Right atrium auricular region (tissue), 2 donors: ENCODE data around the gene PAQR3. TPM values are rescaled to one million over a fixed set of nuclear protein-coding genes. Genes with fewer than 3 reads are reported as not detected.

Source experiments
- DNase-seq: peaks from one replicate; pipeline ENCODE4 v3.0.0-alpha.2; 2019; ENCODE audit warnings: low spot score
- H3K27ac ChIP-seq, 2 donors: fragments of 200-600 bp; sonication (generic); 1 replicate in 1 of 2; 2 replicates in 1 of 2; pipeline ENCODE4 v1.5.1; 2016 to 2019
- H3K27me3 ChIP-seq, 2 donors: fragments of 200-600 bp; sonication (generic); one replicate each; pipeline versions ENCODE4 v1.5.1 to v1.6.0; 2017 to 2019
- H3K36me3 ChIP-seq: fragments of 200-600 bp; sonication (generic); one replicate; pipeline ENCODE4 v1.5.1; 2016
- H3K4me1 ChIP-seq, 2 donors: fragments of 200-600 bp; sonication (generic); one replicate each; pipeline versions ENCODE4 v1.5.1 to v1.6.0; 2017 to 2019
- H3K4me3 ChIP-seq, 2 donors: fragments of 200-600 bp; sonication (generic); 1 replicate in 1 of 2; 2 replicates in 1 of 2; pipeline ENCODE4 v1.5.1; 2017 to 2019; ENCODE audit warnings: mild to moderate bottlenecking in 1 of 2, moderate library complexity in 1 of 2
- H3K9me3 ChIP-seq, 2 donors: fragments of 200-600 bp; sonication (generic); one replicate each; pipeline ENCODE4 v1.5.1; 2019
- total RNA-seq, 2 donors: library from RNA; depleted of rRNA; stranded (reverse); fragments of >200 nt; gene quantifications; one replicate each; pipeline ENCODE4 v1.1.0, GENCODE V29; 2016
- TF ChIP-seq, protein P1 (sequence below), 2 donors: fragments of 200-600 bp; sonication (generic); IDR thresholded peaks; one replicate each; pipeline ENCODE4 v1.5.1; 2019; ENCODE audit warnings: antibody characterized with exemption in 2 of 2

Gene PAQR3, protein sequence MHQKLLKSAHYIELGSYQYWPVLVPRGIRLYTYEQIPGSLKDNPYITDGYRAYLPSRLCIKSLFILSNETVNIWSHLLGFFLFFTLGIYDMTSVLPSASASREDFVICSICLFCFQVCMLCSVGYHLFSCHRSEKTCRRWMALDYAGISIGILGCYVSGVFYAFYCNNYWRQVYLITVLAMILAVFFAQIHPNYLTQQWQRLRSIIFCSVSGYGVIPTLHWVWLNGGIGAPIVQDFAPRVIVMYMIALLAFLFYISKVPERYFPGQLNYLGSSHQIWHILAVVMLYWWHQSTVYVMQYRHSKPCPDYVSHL
- total RNA-seq, result 1 to 10 TPM; 8.3 to 8.4 TPM

DNA sequence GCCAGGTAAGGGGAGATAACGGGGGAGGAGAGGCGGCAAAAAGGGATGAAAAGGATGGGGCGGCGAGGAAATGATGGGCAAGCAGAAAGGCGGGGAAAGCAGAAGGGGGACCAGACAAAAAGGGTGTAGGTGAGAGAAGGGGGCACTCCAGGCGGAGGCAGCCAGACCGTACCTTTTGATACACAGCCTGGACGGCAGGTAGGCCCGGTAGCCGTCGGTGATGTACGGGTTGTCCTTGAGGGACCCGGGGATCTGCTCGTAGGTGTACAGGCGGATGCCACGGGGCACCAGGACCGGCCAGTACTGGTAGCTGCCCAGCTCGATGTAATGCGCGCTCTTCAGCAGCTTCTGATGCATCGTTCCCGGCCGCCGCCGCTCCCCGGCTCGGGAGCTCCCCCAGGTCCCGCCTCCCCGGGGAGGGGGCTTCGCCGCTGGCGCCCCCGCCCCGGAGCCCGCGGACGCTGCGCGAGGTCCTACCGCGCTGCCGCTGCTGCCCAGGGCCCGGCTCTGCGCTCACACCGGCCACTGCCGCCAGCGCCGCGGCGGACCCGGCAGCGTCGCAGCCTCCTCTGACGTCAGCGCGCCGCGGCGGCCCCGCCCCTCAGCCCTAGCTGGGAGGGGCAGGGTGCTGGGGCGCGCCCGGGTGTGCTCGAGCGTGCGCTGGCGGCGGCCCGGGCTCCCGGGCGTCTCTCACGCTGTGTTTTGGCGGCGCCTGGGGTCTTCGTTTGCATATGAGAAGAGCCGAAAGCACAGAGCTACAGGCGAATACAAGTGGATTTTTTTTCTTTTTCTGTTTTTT, at the start of gene PAQR3:
PAQR3 (minus strand) TSS at position 571 of the 799 bp plus-strand sequence; CDS start at position 357, 214 bp downstream.
- H3K4me1 ChIP-seq, result peaks cover 0 to 22% of the 10 kb centered on the region in 2 donors
- no peaks in the 10 kb centered on the region for H3K9me3 ChIP-seq
- DNase-seq, result peak; percentile 73
- H3K27ac ChIP-seq, result peak within 1 kb of the TSS; percentile 71 to 78
- H3K36me3 ChIP-seq, result no peaks in the 10 kb centered on the region
- peak within 1 kb of the TSS; percentile 77 to 84 for H3K4me3 ChIP-seq
- H3K27me3 ChIP-seq, result no peaks in the 10 kb centered on the region
- TF ChIP-seq, protein P1, sequence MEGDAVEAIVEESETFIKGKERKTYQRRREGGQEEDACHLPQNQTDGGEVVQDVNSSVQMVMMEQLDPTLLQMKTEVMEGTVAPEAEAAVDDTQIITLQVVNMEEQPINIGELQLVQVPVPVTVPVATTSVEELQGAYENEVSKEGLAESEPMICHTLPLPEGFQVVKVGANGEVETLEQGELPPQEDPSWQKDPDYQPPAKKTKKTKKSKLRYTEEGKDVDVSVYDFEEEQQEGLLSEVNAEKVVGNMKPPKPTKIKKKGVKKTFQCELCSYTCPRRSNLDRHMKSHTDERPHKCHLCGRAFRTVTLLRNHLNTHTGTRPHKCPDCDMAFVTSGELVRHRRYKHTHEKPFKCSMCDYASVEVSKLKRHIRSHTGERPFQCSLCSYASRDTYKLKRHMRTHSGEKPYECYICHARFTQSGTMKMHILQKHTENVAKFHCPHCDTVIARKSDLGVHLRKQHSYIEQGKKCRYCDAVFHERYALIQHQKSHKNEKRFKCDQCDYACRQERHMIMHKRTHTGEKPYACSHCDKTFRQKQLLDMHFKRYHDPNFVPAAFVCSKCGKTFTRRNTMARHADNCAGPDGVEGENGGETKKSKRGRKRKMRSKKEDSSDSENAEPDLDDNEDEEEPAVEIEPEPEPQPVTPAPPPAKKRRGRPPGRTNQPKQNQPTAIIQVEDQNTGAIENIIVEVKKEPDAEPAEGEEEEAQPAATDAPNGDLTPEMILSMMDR (IDR thresholded peaks at IDR 0.05), result no peak

DNA sequence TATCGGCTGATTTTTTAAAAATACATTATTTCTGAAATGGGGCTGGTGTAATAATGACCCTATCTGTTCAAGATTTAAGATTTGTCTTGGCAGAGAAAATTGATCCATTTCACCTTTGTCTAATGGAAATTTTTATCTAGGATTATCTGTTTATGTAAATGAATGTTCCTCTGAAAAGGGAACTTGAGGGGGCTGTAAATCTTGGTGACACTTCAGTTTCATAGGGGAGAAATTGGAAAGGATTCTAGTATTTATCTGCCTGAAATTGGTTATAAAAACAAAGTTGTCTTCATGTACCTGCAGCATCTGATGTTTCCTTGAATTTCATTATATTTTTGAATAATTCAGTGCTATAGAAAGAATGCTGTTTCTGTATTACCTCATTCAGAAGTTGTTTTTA, 48.4 kb upstream of the PAQR3 start:
- Histone ChIP-seq H3K36me3 (no peaks in the 10 kb centered on the region), H3K4me1 (peaks cover 0 to 4% of the 10 kb centered on the region in 2 donors), H3K9me3 (no peaks in the 10 kb centered on the region), H3K27ac (no peak overlapping the region), H3K27me3 (no peaks in the 10 kb centered on the region), H3K4me3 (no peak overlapping the region)
- TF ChIP-seq, protein P1 (IDR thresholded peaks at IDR 0.05), result no peak
- no peak for DNase-seq

DNA sequence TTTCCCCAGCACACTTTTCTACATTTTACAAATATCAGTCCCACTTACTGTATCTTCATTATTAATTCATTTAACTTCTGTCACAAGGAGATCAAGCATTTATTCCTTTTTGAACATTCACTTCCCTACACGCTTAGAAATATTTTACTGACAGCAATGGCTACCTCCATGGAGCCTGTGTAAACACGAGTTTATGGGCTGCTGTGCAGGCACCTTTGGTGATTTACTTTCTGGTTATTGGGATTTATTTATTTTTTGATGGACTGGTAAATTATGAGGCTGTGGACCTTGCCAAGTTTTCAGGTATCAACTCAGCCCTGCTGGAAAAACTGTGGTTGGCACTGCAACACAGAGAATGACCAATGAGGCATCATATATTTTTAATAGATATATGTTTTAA, 45.4 kb upstream of the PAQR3 start:
- Histone ChIP-seq H3K4me3 (no peak overlapping the region), H3K36me3 (no peaks in the 10 kb centered on the region), H3K27ac (no peak overlapping the region), H3K27me3 (no peaks in the 10 kb centered on the region), H3K4me1 (no peaks in the 10 kb centered on the region), H3K9me3 (no peaks in the 10 kb centered on the region)
- no peak for DNase-seq
- TF ChIP-seq, protein P1 (IDR thresholded peaks at IDR 0.05), result no peak

DNA sequence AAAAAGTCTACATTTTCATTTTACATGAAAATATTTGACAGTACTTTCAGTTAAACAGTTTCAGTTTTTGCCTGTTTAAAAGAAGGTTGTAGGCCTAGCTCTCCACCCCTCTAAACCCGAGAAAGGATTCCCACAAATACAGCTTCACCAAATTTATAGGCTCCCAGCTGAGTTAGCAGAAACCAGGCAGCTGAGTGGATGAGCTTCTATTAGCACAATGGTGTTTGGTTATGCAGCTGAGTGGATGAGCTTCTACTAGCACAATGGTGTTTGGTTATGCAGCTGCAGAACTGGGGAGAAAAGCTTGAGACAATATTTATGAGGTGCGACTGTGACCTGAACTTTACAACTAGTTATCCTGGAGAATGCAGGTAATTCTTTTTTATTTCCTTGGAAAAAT, 36.6 kb upstream of the PAQR3 start:
- TF ChIP-seq, protein P1 (IDR thresholded peaks at IDR 0.05), result no peak
- no peak for DNase-seq
- Histone ChIP-seq H3K4me3 (no peak overlapping the region), H3K4me1 (peaks cover 0 to 14% of the 10 kb centered on the region in 2 donors), H3K27me3 (no peaks in the 10 kb centered on the region), H3K36me3 (no peaks in the 10 kb centered on the region), H3K27ac (no peak overlapping the region), H3K9me3 (no peaks in the 10 kb centered on the region)

DNA sequence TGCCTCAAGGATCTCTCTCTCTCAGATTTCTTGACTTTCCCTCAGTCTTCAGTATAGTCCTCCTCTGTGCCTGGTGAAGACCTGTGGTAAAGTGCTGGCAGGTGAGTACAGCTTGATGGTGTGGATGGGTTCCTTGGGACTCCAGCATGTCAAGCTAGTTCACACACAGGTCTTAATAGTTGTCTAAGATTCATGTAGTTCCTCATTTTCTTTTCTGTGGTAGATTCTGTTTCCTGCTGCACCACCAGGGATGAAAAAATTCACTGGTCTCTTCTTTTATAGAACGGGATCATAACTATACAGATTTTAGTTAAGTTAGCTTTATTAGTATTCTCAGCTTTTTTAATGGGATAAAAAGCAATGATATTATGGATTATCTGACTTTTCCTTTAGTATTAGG, 32.5 kb upstream of the PAQR3 start:
- Histone ChIP-seq H3K4me3 (peak overlapping the region in 1 of 2 donors; percentile 18), H3K4me1 (peaks cover 0 to 18% of the 10 kb centered on the region in 2 donors), H3K27me3 (no peaks in the 10 kb centered on the region), H3K36me3 (no peaks in the 10 kb centered on the region), H3K27ac (peak overlapping the region; percentile 53 to 66), H3K9me3 (no peaks in the 10 kb centered on the region)
- TF ChIP-seq, protein P1 (IDR thresholded peaks at IDR 0.05), result no peak
- no peak for DNase-seq
